SIG-M5 treated with dmso at 0.1 percent for 504 hours (cell line): Measurements from ENCODE around the gene TNFRSF9.
"Not testable (repeated sequence)": the region's sequence is repeated elsewhere in the genome, so short reads cannot be mapped to it uniquely, and the experiment has no call there.

Source experiments
- DNase-seq: peaks from one replicate; lab custom pipeline; 2025; ENCODE audit not compliant: unreplicated experiment; lab: John Stamatoyannopoulos, UW

Gene TNFRSF9

DNA sequence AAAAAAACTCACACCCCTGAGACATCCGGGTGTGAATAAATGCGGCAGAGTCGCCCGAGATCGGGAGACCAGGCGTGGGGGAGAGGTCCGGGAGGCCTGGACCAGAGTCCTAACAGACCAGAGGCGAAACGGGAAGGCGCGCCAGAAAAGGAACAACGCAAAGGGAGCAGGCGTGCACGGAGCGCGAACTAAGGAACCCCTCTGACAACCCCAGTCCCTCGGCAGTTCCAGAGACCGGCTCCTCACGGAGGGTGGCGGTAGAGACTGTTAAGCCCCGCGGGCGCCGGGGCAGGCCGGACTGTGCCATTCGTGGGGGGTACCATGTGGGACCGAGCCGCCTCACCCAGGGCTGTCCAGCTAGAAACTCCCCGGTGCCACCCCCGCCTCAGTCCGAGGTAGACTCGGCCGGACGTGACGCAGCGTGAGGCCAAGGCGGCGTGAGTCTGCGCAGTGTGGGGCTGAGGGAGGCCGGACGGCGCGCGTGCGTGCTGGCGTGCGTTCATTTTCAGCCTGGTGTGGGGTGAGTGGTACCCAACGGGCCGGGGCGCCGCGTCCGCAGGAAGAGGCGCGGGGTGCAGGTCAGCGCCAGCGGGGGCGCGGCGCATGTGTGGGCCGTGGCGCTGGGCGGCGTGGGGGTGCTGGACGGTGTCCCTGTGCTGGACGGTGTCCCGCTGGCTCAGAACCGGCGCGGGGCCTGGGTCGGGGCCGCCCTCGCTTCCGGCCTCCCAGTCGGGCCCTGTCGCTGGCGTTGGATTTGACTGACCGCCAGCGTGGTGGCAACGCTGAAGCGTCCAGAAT lies 20.8 kb upstream of the TNFRSF9 start, which contains the start of gene PARK7:
Gene PARK7 (plus strand): TSS at position 496 of the 798 bp plus-strand sequence. CDS start 1,075 bp downstream, outside the sequence.
- peak; percentile 96 for DNase-seq

- DNase-seq: no peak
Observed at GRCh38 chr1:7960867-7961215, 20.2 kb upstream of the TNFRSF9 start.

DNA sequence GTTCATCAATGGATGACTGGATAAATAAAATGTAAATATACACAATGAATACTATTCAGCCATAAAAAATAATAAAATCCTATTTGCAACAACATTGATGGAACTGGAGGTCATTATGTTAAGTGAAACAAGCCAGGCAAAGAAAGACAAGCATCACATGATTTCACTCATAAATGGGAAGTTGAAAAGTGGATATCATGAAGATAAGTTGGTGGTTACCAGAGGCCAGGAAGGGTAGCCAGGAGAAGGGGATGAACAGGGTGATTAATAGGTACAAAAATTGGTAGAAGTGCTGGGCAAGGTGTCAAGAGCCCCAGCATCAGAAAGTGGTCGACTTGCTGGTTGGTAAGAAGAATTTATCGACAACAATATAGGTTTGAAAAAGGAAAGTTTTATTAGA lies 19.5 kb upstream of the TNFRSF9 start:
- no peak for DNase-seq

DNA sequence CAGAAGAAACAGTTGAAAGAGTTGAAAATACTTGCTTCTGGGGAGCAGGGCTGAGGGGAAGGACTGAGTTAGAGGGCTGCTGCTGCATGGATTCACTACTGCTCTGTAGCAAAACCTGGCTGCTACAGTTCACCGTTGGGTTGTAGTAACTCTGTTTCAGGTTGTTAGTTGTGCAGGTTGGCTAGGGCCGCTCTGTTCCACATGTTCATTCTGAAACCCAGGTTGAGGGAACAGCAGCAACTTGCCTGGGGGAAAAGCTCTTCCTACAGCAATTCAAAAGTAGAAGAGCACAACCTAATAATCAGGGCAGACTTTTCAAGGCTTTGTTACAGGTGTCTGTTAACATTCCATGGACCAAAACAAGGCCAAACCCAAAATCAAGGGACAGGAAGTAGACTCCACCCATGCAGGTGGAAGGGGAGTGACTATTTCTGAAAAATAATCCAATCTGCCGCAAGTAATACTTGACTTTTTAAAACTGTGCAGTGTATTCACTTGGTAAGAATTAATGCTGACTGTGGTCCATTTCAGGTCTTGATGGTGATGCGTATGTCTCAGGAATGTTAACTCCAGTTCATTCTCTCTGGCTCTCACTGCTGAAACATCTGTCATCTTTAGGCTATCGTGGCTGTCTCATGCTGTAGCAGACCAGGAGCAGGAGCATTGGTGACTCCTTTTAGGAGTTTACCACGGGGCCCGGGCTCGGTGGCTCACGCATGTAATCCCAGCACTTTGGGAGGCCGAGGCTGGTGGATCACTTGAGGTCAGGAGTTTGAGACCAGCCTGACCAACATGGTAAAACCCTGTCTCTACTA lies 15.8 kb upstream of the TNFRSF9 start:
- DNase-seq: no peak

GRCh38 chr1:7954683-7955082 lies 14.0 kb upstream of the TNFRSF9 start:
- no peak for DNase-seq

GRCh38 chr1:7953850-7954609 lies 13.4 kb upstream of the TNFRSF9 start:
- DNase-seq: peak; percentile 87

DNA sequence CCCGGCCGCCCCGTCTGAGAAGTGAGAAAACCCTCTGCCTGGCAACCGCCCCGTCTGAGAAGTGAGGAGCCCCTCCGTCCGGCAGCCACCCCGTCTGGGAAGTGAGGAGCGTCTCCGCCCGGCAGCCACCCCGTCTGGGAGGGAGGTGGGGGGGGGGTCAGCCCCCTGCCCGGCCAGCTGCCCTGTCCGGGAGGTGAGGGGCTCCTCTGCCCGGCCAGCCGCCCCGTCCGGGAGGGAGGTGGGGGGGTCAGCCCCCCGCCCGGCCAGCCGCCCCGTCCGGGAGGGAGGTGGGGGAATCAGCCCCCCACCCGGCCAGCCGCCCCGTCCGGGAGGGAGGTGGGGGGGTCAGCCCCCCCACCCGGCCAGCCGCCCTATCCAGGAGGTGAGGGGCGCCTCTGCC lies 12.2 kb upstream of the TNFRSF9 start:
- not testable (repeated sequence) for DNase-seq

DNA sequence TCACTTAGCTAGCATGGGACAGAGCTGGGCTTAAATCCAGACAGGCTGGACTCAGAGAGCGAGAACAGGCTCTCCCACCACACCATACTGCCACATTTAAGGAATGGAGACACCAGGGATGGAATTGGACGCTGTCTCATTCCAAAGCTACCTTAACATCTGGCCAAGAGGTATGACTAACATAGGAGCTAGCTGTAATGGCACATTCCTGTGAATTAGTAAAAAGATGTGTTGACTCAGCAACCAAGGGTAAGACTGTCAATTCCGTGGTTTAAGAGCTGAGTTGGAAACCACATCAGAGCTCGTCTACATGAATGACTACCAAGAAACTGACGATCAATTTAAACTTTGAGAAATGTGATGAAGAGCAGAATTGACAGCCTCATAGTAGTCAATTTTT lies 8.3 kb upstream of the TNFRSF9 start:
- no peak for DNase-seq

- no peak for DNase-seq
Observed at GRCh38 chr1:7943251-7943650, 2.6 kb upstream of the TNFRSF9 start.

DNA sequence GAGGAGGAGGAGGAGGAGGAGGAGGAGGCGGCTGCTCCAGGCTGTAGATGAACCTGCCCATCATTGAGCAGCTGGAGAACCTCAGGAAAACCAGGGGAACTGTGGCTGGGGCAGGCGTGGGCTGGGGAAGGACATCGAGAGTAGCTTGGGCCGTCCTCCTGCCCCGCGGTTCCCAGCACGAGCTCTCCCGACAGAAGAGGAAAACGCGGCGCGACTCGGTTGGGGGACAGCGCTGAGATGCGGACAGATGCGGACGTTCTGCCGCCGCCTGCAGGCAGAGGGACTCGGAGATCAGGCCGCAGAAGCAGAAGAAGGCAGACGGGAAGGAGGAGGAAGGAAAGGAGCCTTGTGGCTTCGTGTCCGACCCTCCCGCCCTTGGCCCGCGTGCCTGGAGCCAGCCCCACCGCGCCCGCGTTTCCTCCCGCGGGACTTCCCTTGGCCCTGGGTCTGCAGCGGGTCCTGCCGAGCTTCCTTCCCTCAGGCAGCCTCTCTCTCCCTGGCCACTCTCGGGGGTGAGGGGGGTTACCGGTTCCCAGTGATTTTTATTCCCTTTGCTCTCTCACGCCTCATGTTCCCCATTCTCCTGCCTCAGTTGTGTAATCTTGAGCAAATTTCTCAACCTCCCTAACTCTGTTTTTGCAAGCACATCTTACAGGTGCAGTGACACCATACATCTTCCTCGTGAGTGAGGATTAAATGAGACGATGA lies 1.7 kb upstream of the TNFRSF9 start:
- DNase-seq: peak; percentile 61

DNA sequence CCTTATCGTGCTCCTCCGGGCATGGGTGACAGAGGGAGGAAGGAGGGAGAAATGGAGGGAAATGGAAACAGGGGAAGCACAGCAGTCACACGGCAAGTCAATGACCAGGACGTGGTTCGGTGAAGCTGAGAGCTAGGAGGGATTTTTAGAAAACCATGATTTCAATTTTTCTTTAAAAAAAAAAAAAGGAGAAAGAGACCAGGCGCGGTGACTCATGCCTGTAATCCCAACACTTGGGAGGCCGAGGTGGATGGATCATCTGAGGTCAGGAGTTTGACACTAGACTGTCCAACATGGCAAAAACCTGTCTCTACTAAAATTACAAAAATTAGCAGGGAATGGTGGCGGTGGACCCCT lies 776 bp upstream of the TNFRSF9 start:
- DNase-seq: no peak

DNA sequence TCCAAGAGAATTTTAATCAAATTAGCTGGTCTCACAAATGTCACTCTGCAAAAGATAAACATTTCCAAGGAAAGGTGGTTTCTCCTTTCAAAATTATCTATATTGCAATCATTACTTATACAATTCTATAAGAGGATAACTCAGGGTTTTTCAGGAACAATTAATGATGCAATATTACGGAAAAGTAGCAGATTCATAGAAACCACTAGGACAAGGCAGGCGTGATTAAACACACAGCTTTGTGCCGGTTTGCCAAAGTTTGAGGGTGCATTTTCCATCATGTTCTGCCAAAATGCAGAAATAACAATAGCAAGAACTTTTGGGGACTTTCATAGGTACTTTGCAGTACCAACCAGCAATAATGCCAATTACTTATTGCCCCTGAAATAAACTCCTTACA lies 605 bp downstream of the TNFRSF9 start:
- DNase-seq: no peak

- DNase-seq: no peak
Observed at GRCh38 chr1:7938070-7938469, 2.6 kb downstream of the TNFRSF9 start.

GRCh38 chr1:7932524-7933138 lies 8.0 kb downstream of the TNFRSF9 start:
- no peak for DNase-seq

DNA sequence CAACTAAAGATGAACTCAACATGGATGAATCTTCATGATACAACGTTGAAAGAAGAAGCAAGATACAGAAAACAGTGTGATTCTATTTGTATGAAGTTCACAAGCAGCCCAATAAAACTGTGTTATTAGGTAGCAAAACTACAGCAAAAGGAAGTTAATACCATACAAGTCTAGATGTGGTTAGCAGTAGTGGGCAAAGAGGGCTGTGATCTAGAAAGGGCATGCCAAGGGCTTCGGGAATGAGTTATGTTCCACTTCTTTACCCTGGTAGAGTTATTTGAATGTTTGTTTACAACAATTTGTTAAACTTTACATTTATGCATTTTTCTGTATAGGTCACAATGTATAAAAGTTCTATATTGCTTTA lies 9.2 kb downstream of the TNFRSF9 start:
- DNase-seq: no peak

DNA sequence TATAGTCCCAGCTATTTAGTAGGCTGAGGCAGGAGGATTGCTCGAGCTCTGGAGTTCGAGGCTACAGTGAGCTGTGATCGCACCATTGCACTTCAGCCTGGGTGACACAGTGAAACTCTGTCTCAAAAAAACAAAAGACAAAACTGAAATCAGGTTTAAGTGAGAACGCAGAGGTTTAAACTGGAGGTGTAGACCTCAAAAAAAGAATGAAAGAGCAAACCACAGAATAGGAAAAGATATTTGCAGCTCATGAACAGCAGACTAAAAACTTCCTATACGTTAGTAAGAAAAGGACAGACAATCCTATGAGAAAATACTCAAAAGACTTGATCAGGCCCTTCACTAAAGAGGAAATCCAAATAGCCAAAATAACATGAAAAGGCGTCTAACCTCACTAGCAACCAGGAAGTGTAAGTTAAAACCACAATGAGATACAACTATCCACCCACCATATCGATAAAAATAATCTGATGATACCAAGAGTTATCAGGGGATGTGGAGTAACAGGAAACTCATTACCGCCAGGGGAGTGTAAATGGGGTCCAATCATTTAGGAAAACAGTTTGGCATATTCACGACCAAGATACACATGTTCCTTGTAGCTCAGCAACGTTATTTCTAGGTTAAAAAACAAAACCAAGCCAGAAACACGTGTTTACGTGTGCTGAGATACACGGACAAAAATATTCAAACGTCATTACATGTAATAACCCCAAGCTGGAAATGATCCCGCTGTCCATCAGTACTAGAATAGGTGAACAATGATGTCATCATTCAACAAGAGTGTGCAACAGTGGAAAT lies 9.8 kb downstream of the TNFRSF9 start:
- no peak for DNase-seq

GRCh38 chr1:7929637-7930036 lies 11.0 kb downstream of the TNFRSF9 start:
- no peak for DNase-seq

GRCh38 chr1:7928247-7928646 lies 12.4 kb downstream of the TNFRSF9 start:
- DNase-seq: no peak

GRCh38 chr1:7927061-7927460 lies 13.6 kb downstream of the TNFRSF9 start:
- DNase-seq: not testable (repeated sequence)

- no peak for DNase-seq
Observed at GRCh38 chr1:7922301-7922700, 18.3 kb downstream of the TNFRSF9 start.
